Transverse colon (tissue), 4 donors: ENCODE results near the gene SIL1. TPM values are rescaled to one million over a fixed set of nuclear protein-coding genes. Genes with fewer than 3 reads are reported as not detected.

Experiments used
- DNase-seq: peaks from one replicate; pipeline ENCODE4 v3.0.0-alpha.2; 2019
- H3K27ac ChIP-seq, 4 donors: fragments of 200-600 bp; sonication (generic); 2 replicates each; pipeline ENCODE4 v1.5.1; 2016 to 2018; ENCODE audit warnings: inconsistent platforms in 4 of 4
- H3K27me3 ChIP-seq: fragments of 200-600 bp; sonication (generic); 2 replicates; pipeline ENCODE4 v1.5.1; 2017; ENCODE audit warnings: inconsistent platforms
- H3K36me3 ChIP-seq, 4 donors: fragments of 200-600 bp; sonication (generic); 2 replicates each; pipeline ENCODE4 v1.5.1; 2017 to 2019; ENCODE audit warnings: inconsistent platforms in 4 of 4
- H3K4me1 ChIP-seq, 4 donors: fragments of 200-600 bp; sonication (generic); 2 replicates each; pipeline ENCODE4 v1.5.1; 2017 to 2020; ENCODE audit warnings: inconsistent platforms in 4 of 4
- H3K4me3 ChIP-seq, 4 donors: fragments of 200-600 bp; sonication (generic); 1 replicate in 1 of 4; 2 replicates in 3 of 4; pipeline versions ENCODE4 v1.5.1 to v1.6.1; 2017 to 2019; ENCODE audit warnings: inconsistent platforms in 4 of 4
- H3K9me3 ChIP-seq, 2 donors: fragments of 200-600 bp; sonication (generic); 2 replicates each; pipeline ENCODE4 v1.5.1; 2017 to 2019; ENCODE audit warnings: inconsistent platforms in 2 of 2
- EP300 ChIP-seq: sonication (generic); formaldehyde crosslinking; IDR thresholded peaks from one replicate; pipeline ENCODE4 v1.6.1; 2017; ENCODE audit warnings: antibody characterized with exemption, low read depth
- POLR2A ChIP-seq: fragments of 450-650 bp; IDR thresholded peaks from one replicate; pipeline ENCODE4 v1.6.1; 2016; ENCODE audit warnings: antibody characterized with exemption, mild to moderate bottlenecking, moderate library complexity
- POLR2AphosphoS5 ChIP-seq, 3 donors: sonication (generic); formaldehyde crosslinking; IDR thresholded peaks; one replicate each; pipeline ENCODE4 v1.6.1; 2016; ENCODE audit warnings: antibody characterized with exemption in 3 of 3
- WGBS, 2 donors: methylation state at CpG; one replicate each; pipeline ENCODE4 v1.1.5; 2018; ENCODE audit warnings: low coverage in 1 of 2; 5-methylcytosine and 5-hydroxymethylcytosine counted together
- in situ Hi-C, 4 donors: fragments of 200-750 bp; cut with MboI; loops; one replicate each; pipeline versions ENCODE4 v1.15.0 to v1.15.1; 2017; ENCODE audit warnings: low sequenced_read_pairs in 3 of 4, low pct_ligation_motif_present in 1 of 4, low pct_unique_long_range_greater_than_20kb in 1 of 4
- intact Hi-C: fragments of 100-400 bp; cut with DNase I; formaldehyde crosslinking; loops from one replicate; pipeline ENCODE4 v1.15.1; 2023; ENCODE audit warnings: low total_unique reads
- total RNA-seq, 4 donors: library from RNA; depleted of rRNA; stranded (reverse); fragments of >200 nt; gene quantifications; one replicate each; pipeline ENCODE4 v1.1.0, GENCODE V29; 2016
- TF ChIP-seq, protein P1 (sequence below), 5 experiments: fragments of 200-600 bp in 3 of 5; fragments of 450-650 bp in 2 of 5; sonication (generic) in 3 of 5; IDR thresholded peaks; 1 replicate in 2 of 5; 2 replicates in 3 of 5; pipeline ENCODE4 v1.5.1; 2016 to 2017; ENCODE audit warnings: antibody characterized with exemption in 5 of 5, inconsistent platforms in 3 of 5, mild to moderate bottlenecking in 2 of 5, moderate library complexity in 1 of 5

Gene SIL1
- total RNA-seq, 4 donors from 2014 or later, result 11.1 to 38.1 (median 29.0) TPM

DNA sequence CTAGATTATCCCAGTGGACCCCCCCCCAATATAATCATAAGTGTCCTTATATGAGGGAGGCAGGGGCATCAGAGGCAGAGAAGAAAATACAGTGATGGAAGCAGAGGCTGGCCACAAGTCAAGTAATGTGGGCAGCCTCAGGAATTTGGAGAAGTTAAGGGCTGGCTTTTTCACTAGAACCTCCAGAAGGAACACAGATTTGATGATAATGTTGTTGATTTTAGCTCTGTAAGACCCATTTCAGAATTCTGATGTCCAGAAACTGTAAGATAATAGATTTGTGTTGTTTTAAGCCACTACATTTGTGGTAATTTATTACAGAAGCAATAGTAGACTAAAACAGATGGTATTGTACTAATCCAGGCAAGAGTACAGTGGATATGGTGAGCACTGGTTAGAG lies 286.7 kb downstream of the SIL1 start:
- H3K9me3 ChIP-seq, result no peaks in the 10 kb centered on the region
- H3K27me3 ChIP-seq, result no peaks in the 10 kb centered on the region
- H3K4me3 ChIP-seq, result no peak overlapping the region
- intact Hi-C loops (no loop called here), in situ Hi-C loops (no loop called here)
- DNase-seq, result no peak
- H3K27ac ChIP-seq, result no peak overlapping the region
- H3K4me1 ChIP-seq, result no peaks in the 10 kb centered on the region
- TF ChIP-seq, protein P1, sequence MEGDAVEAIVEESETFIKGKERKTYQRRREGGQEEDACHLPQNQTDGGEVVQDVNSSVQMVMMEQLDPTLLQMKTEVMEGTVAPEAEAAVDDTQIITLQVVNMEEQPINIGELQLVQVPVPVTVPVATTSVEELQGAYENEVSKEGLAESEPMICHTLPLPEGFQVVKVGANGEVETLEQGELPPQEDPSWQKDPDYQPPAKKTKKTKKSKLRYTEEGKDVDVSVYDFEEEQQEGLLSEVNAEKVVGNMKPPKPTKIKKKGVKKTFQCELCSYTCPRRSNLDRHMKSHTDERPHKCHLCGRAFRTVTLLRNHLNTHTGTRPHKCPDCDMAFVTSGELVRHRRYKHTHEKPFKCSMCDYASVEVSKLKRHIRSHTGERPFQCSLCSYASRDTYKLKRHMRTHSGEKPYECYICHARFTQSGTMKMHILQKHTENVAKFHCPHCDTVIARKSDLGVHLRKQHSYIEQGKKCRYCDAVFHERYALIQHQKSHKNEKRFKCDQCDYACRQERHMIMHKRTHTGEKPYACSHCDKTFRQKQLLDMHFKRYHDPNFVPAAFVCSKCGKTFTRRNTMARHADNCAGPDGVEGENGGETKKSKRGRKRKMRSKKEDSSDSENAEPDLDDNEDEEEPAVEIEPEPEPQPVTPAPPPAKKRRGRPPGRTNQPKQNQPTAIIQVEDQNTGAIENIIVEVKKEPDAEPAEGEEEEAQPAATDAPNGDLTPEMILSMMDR (IDR thresholded peaks at IDR 0.05), result no peak
- TF ChIP-seq POLR2A (no peak), POLR2AphosphoS5 (IDR thresholded peaks at IDR 0.05) (no peak), EP300 (no peak)
- peaks cover 0 to 22% (median 4%) of the 10 kb centered on the region in 4 donors for H3K36me3 ChIP-seq

DNA sequence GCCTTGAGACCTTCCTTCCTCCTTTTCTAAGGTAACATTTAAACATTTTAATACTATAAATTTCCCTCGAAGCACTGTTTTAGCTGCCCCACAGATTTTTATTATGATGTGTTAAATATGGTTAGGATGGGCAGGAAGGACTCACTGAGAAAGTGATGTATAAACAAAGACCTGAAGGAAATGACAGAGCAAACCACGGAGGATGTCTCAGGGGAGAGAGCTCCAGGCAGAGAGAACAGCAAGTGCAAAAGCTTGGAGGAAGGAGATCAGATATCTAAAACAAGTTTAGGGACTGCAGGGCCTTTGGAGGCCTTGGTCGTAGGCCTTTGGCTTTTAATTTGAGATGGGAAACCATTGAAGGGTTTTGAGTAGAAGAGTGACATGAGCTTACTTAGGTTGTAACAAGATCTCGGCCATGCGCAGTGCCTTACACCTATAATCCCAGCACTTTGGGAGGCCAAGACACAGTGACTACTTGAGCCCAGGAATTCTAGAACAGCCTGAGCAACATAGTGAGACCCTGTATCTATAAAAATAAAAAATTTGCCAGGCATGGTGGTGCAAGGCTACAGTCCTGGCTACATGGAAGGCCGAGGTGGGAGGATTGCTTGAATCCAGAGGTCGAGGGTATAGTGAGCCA lies 287.5 kb downstream of the SIL1 start:
- Histone ChIP-seq H3K4me1 (no peaks in the 10 kb centered on the region), H3K27ac (no peak overlapping the region), H3K36me3 (peaks cover 0 to 24% (median 7%) of the 10 kb centered on the region in 4 donors), H3K4me3 (no peak overlapping the region), H3K9me3 (no peaks in the 10 kb centered on the region), H3K27me3 (no peaks in the 10 kb centered on the region)
- in situ Hi-C loops, result no loop called here
- DNase-seq, result no peak
- intact Hi-C loops, result no loop called here
- WGBS, 2 donors, result 83 to 90% methylated on average over 5 to 7 of the region's 7 CpGs
- TF ChIP-seq, protein P1 (IDR thresholded peaks at IDR 0.05), result no peak
- TF ChIP-seq EP300 (no peak), POLR2AphosphoS5 (IDR thresholded peaks at IDR 0.05) (no peak), POLR2A (no peak)

DNA sequence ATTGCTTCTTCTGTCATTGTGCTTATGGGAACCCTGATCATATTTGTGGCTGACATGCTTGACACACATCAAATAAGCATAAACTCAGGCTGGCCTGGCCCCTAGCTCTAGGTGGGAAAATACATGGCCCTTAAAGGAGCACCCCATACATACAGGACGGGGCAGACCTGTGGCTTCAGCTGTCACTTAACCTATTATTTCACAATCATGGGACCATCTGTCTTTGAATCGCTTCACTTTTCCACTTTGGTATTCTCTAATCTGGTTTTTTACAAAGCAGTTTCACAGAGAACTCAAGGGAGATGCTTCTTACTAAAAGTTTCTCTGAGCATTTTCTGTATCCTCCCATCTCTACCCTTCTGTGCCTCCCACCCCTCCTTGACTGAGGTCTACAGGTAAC lies 288.4 kb downstream of the SIL1 start:
- no peak overlapping the region for H3K27ac ChIP-seq
- WGBS, 2 donors, result 91 to 93% methylated on average over 2 of the region's 2 CpGs
- H3K4me1 ChIP-seq, result no peaks in the 10 kb centered on the region
- TF ChIP-seq POLR2AphosphoS5 (IDR thresholded peaks at IDR 0.05), result no peak
- no peak for TF ChIP-seq EP300
- TF ChIP-seq, protein P1 (IDR thresholded peaks at IDR 0.05), result no peak
- no peak for TF ChIP-seq POLR2A
- intact Hi-C loops, result no loop called here
- DNase-seq, result no peak
- H3K4me3 ChIP-seq, result no peak overlapping the region
- no peaks in the 10 kb centered on the region for H3K9me3 ChIP-seq
- no peaks in the 10 kb centered on the region for H3K27me3 ChIP-seq
- in situ Hi-C loops, result no loop called here
- H3K36me3 ChIP-seq, result peaks cover 0 to 31% (median 9%) of the 10 kb centered on the region in 4 donors

DNA sequence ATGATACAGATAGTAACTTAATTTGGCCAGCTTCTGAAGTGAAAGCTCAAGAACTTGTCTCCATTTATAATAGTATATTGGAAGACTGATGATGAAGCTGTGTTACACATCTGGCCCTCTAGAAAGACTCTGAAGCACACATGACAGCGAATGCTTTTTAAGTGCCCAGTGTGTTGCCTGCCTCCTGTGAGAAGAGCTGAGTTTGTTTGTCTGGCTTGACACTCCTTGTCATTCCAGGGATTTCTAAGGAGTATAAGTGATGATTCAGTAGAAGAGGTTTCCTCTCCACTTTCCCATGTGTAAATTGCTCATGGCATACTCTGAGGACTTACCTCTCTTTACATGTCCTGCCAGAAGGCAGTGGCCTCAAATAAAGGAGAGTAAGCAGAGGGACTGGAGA lies 292.6 kb downstream of the SIL1 start:
- no peak for DNase-seq
- WGBS, 2 donors, result 100% methylated on average over 1 of the region's 1 CpG
- H3K4me1 ChIP-seq, result peaks cover 0 to 10% (median 3%) of the 10 kb centered on the region in 4 donors
- intact Hi-C loops (no loop called here), in situ Hi-C loops (no loop called here)
- H3K27me3 ChIP-seq, result no peaks in the 10 kb centered on the region
- TF ChIP-seq POLR2A (no peak), EP300 (no peak), POLR2AphosphoS5 (IDR thresholded peaks at IDR 0.05) (no peak)
- TF ChIP-seq, protein P1 (IDR thresholded peaks at IDR 0.05), result no peak
- no peak overlapping the region for H3K4me3 ChIP-seq
- no peaks in the 10 kb centered on the region for H3K9me3 ChIP-seq
- no peak overlapping the region for H3K27ac ChIP-seq
- H3K36me3 ChIP-seq, result peaks cover 0 to 33% (median 11%) of the 10 kb centered on the region in 4 donors
